RWPE1 (cell line): ENCODE data around the gene PPP1R3C.

Experiments
- CTCF ChIA-PET: fragments of 350-600 bp; sonication (Branson Sonifier 250); formaldehyde crosslinking; extraction: SDS; loops from one replicate; lab custom pipeline; 2021; lab: Yijun Ruan, JAX
- POLR2A ChIA-PET: fragments of 400-600 bp; formaldehyde crosslinking; extraction: SDS; loops from one replicate; lab custom pipeline; 2020; ENCODE audit warnings: antibody characterized with exemption; ENCODE audit not compliant: low non-redundant PET; lab: Yijun Ruan, JAX
- DNase-seq: peaks from one replicate; pipeline ENCODE4 v3.0.0; 2012; ENCODE audit warnings: low spot score
- H3K27ac ChIP-seq: fragments of 450-650 bp; 2 replicates; pipeline ENCODE4 v1.5.1; 2017
- CTCF ChIP-seq: fragments of 450-650 bp; conservative IDR thresholded peaks from 2 replicates; pipeline ENCODE4 v1.5.1; 2017; ENCODE audit warnings: low read depth, mild to moderate bottlenecking

The PPP1R3C gene

GRCh38 chr10:91614225-91614624 is 18.6 kb downstream of the PPP1R3C start:
- ChIA-PET CTCF (interaction anchor here (0.5 kb wide), 1 partner anchor 293 kb away, joined by 3 read pairs; no protein-coding TSS in a partner anchor), POLR2A (interaction anchor here (1.4 kb wide), 1 partner anchor 19 kb away, joined by 3 read pairs; the partner anchor contains the start of gene PPP1R3C)
- H3K27ac ChIP-seq, result peak overlapping the region; percentile 74
- no peak for TF ChIP-seq CTCF
- no peak for DNase-seq

GRCh38 chr10:91613411-91614187 is 19.3 kb downstream of the PPP1R3C start:
- no peak for TF ChIP-seq CTCF
- ChIA-PET CTCF (interaction anchor here (0.5 kb wide), 1 partner anchor 294 kb away, joined by 3 read pairs; no protein-coding TSS in a partner anchor), POLR2A (interaction anchor here (1.4 kb wide), 1 partner anchor 20 kb away, joined by 3 read pairs; the partner anchor contains the start of gene PPP1R3C)
- DNase-seq, result peak; percentile 90
- no peak overlapping the region for H3K27ac ChIP-seq

DNA sequence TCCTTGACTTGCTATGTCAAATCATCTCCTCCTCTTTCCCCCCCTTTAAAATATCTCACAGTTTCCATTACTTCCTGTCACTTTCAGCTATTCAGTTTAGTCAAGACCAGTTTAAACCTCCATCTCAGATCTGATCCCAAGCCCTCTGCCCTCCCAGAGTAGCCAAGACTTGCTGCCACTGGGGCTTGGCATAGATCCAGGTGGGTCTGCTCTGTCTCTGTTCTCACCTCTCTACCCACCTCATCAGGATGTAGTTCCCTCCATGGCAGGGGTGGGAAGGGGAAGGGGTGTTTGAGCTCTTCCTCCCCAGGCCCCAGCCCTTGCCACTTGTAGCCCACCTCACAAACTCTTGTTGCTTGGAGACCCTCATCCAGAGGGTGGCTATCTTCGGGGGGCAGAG is 22.0 kb downstream of the PPP1R3C start:
- TF ChIP-seq CTCF, result no peak
- ChIA-PET CTCF (interaction anchor here (0.6 kb wide), 2 partner anchors 91 to 130 kb away, joined by 3 read pairs; no protein-coding TSS in a partner anchor), POLR2A (no interaction called here)
- no peak for DNase-seq
- peak overlapping the region; percentile 10; the same call in 1 of the 2 replicates for H3K27ac ChIP-seq

DNA sequence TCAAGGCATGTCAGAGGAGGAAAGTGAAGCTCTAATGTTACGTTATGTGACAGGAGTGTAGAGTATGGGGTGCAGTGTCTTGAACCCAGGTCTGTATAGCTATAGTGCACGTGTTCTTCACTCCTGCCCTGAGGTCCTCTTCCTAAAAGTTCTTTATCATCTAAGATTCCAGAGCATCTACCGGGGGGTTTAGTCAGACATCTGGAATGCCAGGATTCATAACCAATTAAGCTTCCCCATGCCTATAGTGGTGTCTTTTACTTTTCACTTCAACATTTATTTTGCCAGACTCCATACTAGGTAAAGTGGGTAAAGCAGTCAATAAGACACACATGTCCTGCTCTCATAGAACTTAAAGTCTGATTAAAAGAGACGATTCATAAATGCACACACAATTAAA is 22.4 kb downstream of the PPP1R3C start:
- ChIA-PET CTCF (no interaction called here), POLR2A (no interaction called here)
- H3K27ac ChIP-seq, result no peak overlapping the region
- TF ChIP-seq CTCF, result no peak
- DNase-seq, result no peak

- POLR2A ChIA-PET, result no interaction called here
- no peak for DNase-seq
- TF ChIP-seq CTCF, result no peak
- H3K27ac ChIP-seq, result no peak overlapping the region; the same call in 1 of the 2 replicates
- CTCF ChIA-PET, result interaction anchor here (0.5 to 1.1 kb wide), 3 partner anchors 11 to 43 kb away, joined by 3 to 6 read pairs (median 3); no protein-coding TSS in a partner anchor
Observed at GRCh38 chr10:91607646-91608403, 25.0 kb downstream of the PPP1R3C start.

- ChIA-PET POLR2A (no interaction called here), CTCF (interaction anchor here (0.7 kb wide), 1 partner anchor 198 kb away, joined by 3 read pairs; no protein-coding TSS in a partner anchor)
- H3K27ac ChIP-seq, result no peak overlapping the region
- DNase-seq, result no peak
- TF ChIP-seq CTCF, result no peak
Observed at GRCh38 chr10:91605968-91606367, 26.9 kb downstream of the PPP1R3C start.
